Measurements from ENCODE around the gene ARGLU1.

ARGLU1 gene

DNA sequence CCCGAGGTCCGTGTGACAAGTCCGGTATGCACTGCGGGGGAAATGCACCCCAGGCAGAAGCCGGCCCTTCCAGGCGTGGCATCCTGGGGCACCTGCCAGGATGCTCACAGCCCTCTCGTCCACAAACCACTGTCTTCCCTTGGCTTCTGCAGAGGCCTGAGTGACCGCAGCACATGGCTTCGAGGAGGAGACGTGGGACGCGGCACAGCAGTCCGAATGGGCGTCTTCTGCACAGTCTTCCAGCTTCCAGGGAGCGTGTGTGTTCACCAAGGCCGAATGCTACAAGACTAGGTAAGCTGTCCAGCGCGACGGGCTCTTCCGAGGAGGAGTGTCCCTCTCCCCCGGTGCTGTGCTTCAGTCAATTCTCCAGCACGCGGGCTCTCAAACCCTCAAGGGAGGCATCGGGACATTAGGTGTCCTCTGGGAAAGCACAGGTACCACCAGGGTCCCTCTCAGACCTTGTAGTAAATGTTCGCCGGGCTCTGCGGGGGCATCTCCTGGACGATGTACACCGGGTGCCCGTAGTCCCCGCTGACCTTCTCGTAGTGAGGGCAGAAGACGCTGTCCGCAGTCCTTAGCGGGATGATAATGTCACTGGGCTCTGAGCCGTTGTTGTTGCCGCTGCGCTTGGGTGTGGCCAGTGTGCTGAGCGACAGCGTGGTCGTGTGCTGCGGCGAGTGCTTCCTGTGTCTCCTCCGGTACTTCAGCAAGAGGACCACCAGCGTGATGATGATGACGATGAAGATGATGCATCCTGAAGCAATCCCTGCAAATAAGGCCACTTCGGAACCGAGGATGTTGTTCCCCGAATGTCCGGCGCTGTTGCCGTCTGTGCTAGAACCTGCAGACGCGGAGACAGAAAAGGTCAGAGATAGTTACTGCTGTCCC is 75.1 kb downstream of the ARGLU1 start:
- no peak overlapping the region for H3K4me3 ChIP-seq (ENCODE audit: insufficient read depth, low read length, poor library complexity, severe bottlenecking)
- H4K20me1 ChIP-seq (ENCODE audit: low read depth, low read length), result no peaks in the 10 kb centered on the region
- H3K36me3 ChIP-seq (ENCODE audit: low read length), result no peaks in the 10 kb centered on the region
- no peaks in the 10 kb centered on the region for H3K9me3 ChIP-seq (ENCODE audit: insufficient read depth, low read length)
- no peaks in the 10 kb centered on the region for H3F3A ChIP-seq (ENCODE audit: insufficient read depth)
- H3K79me2 ChIP-seq (ENCODE audit: insufficient read depth, low read length), result no peaks in the 10 kb centered on the region
- H3K27me3 ChIP-seq (ENCODE audit: low read length), result no peaks in the 10 kb centered on the region
- no peak overlapping the region for H3K27ac ChIP-seq (ENCODE audit: low read depth, low read length)
- no peaks in the 10 kb centered on the region for H3K9me2 ChIP-seq (replicated peaks; ENCODE audit: insufficient read depth, low read length)
- no peak for TF ChIP-seq EZH2phosphoT487 (conservative IDR thresholded peaks at IDR 0.05; ENCODE audit: low read length)
- TF ChIP-seq, protein P1, sequence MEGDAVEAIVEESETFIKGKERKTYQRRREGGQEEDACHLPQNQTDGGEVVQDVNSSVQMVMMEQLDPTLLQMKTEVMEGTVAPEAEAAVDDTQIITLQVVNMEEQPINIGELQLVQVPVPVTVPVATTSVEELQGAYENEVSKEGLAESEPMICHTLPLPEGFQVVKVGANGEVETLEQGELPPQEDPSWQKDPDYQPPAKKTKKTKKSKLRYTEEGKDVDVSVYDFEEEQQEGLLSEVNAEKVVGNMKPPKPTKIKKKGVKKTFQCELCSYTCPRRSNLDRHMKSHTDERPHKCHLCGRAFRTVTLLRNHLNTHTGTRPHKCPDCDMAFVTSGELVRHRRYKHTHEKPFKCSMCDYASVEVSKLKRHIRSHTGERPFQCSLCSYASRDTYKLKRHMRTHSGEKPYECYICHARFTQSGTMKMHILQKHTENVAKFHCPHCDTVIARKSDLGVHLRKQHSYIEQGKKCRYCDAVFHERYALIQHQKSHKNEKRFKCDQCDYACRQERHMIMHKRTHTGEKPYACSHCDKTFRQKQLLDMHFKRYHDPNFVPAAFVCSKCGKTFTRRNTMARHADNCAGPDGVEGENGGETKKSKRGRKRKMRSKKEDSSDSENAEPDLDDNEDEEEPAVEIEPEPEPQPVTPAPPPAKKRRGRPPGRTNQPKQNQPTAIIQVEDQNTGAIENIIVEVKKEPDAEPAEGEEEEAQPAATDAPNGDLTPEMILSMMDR (IDR thresholded peaks at IDR 0.05; ENCODE audit: insufficient read depth, low read length, poor library complexity, severe bottlenecking), result no peak
- no peak overlapping the region for H3K4me2 ChIP-seq (ENCODE audit: low read depth, low read length, poor library complexity, severe bottlenecking)
- H2AFZ ChIP-seq (ENCODE audit: low read depth, low read length, severe bottlenecking), result no peak overlapping the region
- H3K9ac ChIP-seq (ENCODE audit: low read length), result no peak overlapping the region

DNA sequence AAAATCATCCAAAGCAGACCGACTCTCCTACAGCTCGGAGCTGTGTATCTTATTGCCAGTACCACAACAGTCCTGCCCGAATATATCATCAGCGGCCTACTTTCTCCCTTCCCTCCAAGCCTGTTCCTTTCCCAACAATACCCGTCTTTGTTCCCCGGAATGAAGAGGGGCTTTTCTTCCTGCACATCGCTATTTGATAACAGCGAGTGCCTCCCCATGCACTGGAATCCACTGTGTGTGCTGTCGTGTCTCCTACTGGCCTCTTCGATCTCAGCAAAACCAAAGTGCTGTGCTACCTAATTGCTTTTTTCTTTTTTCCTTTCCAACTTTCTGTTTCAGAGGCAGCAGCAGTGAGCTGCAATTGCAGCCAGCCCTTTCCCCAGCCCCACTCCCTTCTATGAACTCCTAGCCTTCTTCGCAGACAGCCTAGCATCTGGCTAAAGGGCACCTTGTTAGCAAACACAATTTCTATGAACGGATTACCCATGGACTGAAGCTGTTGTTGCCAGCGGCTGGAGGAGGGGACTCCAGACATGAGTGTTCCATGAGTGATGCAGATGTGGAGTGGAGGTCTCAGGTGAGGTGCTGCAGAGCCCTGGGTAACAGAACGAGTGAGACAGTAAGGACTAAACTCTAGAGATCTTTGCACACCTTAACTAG is 75.9 kb downstream of the ARGLU1 start:
- no peak overlapping the region for H3K9ac ChIP-seq (ENCODE audit: low read length)
- H3K9me2 ChIP-seq (replicated peaks; ENCODE audit: insufficient read depth, low read length), result no peaks in the 10 kb centered on the region
- no peaks in the 10 kb centered on the region for H3F3A ChIP-seq (ENCODE audit: insufficient read depth)
- no peaks in the 10 kb centered on the region for H4K20me1 ChIP-seq (ENCODE audit: low read depth, low read length)
- TF ChIP-seq, protein P1 (IDR thresholded peaks at IDR 0.05; ENCODE audit: insufficient read depth, low read length, poor library complexity, severe bottlenecking), result no peak
- TF ChIP-seq EZH2phosphoT487 (conservative IDR thresholded peaks at IDR 0.05; ENCODE audit: low read length), result no peak
- H3K27me3 ChIP-seq (ENCODE audit: low read length), result no peaks in the 10 kb centered on the region
- H3K36me3 ChIP-seq (ENCODE audit: low read length), result no peaks in the 10 kb centered on the region
- no peak overlapping the region for H3K4me3 ChIP-seq (ENCODE audit: insufficient read depth, low read length, poor library complexity, severe bottlenecking)
- no peak overlapping the region for H2AFZ ChIP-seq (ENCODE audit: low read depth, low read length, severe bottlenecking)
- no peak overlapping the region for H3K4me2 ChIP-seq (ENCODE audit: low read depth, low read length, poor library complexity, severe bottlenecking)
- H3K27ac ChIP-seq (ENCODE audit: low read depth, low read length), result no peak overlapping the region
- H3K9me3 ChIP-seq (ENCODE audit: insufficient read depth, low read length), result no peaks in the 10 kb centered on the region
- no peaks in the 10 kb centered on the region for H3K79me2 ChIP-seq (ENCODE audit: insufficient read depth, low read length)
